PC-3 (cell line): ENCODE data around the gene HERPUD1.

ENCODE experiments used
- EZH2 ChIP-seq: fragments of 300-600 bp; sonication (generic); IDR thresholded peaks from one replicate; pipeline ENCODE4 v1.6.1; 2017; ENCODE audit warnings: antibody characterized with exemption, mild to moderate bottlenecking, low read length; ENCODE audit not compliant: unreplicated experiment
- EZH2phosphoT487 ChIP-seq: fragments of 300-600 bp; sonication (generic); IDR thresholded peaks from 2 replicates; pipeline ENCODE4 v1.6.1; 2018; ENCODE audit warnings: mild to moderate bottlenecking, antibody characterized with exemption, low read length, borderline replicate concordance
- TF ChIP-seq, protein P1 (sequence below): fragments of 300-600 bp; sonication (generic); conservative IDR thresholded peaks from 2 replicates; pipeline ENCODE4 v1.5.1; 2017; ENCODE audit warnings: antibody characterized with exemption, low read depth, mild to moderate bottlenecking, low read length

DNA sequence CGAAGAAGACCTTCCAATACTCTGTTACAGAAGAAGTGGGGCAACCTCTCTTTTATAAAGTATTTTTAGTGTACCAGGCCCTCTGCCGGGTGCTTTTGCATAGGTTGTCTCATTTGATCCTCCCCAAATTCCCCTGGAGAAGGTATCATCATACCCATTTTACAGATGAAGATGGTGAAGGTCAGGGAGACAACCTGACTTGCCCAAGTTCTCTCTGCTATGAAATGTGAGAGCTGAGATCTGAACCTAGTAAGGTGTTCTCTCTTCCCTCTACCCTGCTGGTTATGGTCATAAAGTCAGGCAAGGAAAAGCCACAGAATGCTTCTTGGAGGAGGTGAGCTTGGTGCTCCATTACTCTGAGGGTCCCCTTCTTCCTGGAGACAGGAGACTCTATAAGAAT is 28.1 kb upstream of the HERPUD1 start:
- TF ChIP-seq EZH2phosphoT487 (no peak), EZH2 (no peak)
- TF ChIP-seq, protein P1, sequence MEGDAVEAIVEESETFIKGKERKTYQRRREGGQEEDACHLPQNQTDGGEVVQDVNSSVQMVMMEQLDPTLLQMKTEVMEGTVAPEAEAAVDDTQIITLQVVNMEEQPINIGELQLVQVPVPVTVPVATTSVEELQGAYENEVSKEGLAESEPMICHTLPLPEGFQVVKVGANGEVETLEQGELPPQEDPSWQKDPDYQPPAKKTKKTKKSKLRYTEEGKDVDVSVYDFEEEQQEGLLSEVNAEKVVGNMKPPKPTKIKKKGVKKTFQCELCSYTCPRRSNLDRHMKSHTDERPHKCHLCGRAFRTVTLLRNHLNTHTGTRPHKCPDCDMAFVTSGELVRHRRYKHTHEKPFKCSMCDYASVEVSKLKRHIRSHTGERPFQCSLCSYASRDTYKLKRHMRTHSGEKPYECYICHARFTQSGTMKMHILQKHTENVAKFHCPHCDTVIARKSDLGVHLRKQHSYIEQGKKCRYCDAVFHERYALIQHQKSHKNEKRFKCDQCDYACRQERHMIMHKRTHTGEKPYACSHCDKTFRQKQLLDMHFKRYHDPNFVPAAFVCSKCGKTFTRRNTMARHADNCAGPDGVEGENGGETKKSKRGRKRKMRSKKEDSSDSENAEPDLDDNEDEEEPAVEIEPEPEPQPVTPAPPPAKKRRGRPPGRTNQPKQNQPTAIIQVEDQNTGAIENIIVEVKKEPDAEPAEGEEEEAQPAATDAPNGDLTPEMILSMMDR = no peak
